Sigmoid colon (tissue), 4 donors: Measurements from ENCODE around the gene PTPRU.

Experiments used
- CTCF ChIP-seq, 4 experiments: fragments of 450-650 bp in 3 of 4; fragments of 200-600 bp in 1 of 4; IDR thresholded peaks; one replicate each; pipeline ENCODE4 v1.5.1; 2016 to 2019; ENCODE audit warnings: antibody characterized with exemption in 4 of 4, mild to moderate bottlenecking in 3 of 4, moderate library complexity in 2 of 4
- POLR2A ChIP-seq, 2 donors: fragments of 450-650 bp; IDR thresholded peaks; one replicate each; pipeline ENCODE4 v1.6.1; 2016; ENCODE audit warnings: antibody characterized with exemption in 2 of 2, mild to moderate bottlenecking in 2 of 2, moderate library complexity in 2 of 2
- POLR2AphosphoS5 ChIP-seq, 4 donors: sonication (generic); formaldehyde crosslinking; IDR thresholded peaks; one replicate each; pipeline ENCODE4 v1.6.1; 2017; ENCODE audit warnings: antibody characterized with exemption in 4 of 4

GRCh38 chr1:29272147-29272907, 36.0 kb downstream of the PTPRU start:
- no peak for TF ChIP-seq CTCF (IDR thresholded peaks at IDR 0.05)
- no peak for TF ChIP-seq POLR2A (IDR thresholded peaks at IDR 0.05)
- no peak for TF ChIP-seq POLR2AphosphoS5 (IDR thresholded peaks at IDR 0.05)
